ENCODE measurements around the gene PRAC2.

PRAC2 gene

GRCh38 chr17:48718227-48718760, 4.7 kb upstream of the PRAC2 start:
- peak overlapping the region; percentile 100 for H3K27ac ChIP-seq
- TF ChIP-seq CTCF (conservative IDR thresholded peaks at IDR 0.05) = no peak

GRCh38 chr17:48718761-48719641, 4.0 kb upstream of the PRAC2 start:
- no peak for TF ChIP-seq CTCF (conservative IDR thresholded peaks at IDR 0.05)
- peak overlapping the region; percentile 100 for H3K27ac ChIP-seq

- H3K27ac ChIP-seq = peak overlapping the region; percentile 100
Measured at GRCh38 chr17:48719642-48720265, 3.2 kb upstream of the PRAC2 start.

GRCh38 chr17:48720266-48721008, 2.5 kb upstream of the PRAC2 start:
- H3K27ac ChIP-seq = peak overlapping the region; percentile 100

More at GRCh38 chr17:48719642-48720265, 3.2 kb upstream of the PRAC2 start:
- TF ChIP-seq CTCF (conservative IDR thresholded peaks at IDR 0.05) = no peak

GRCh38 chr17:48721009-48721402, 2.0 kb upstream of the PRAC2 start:
- peak overlapping the region; percentile 100 for H3K27ac ChIP-seq
- no peak for TF ChIP-seq CTCF (conservative IDR thresholded peaks at IDR 0.05)

More at GRCh38 chr17:48720266-48721008, 2.5 kb upstream of the PRAC2 start:
- TF ChIP-seq CTCF (conservative IDR thresholded peaks at IDR 0.05) = 0 out of 2 replicates have a peak, but pooled peaks have one; percentile 8

GRCh38 chr17:48722201-48722907, 631 bp upstream of the PRAC2 start, which contains the start of gene PRAC1:
Gene PRAC1, minus strand, starts transcription at chr17:48722518. Its CDS starts 126 bp downstream, at chr17:48722392.
- peak within 1 kb of the TSS; percentile 100 for H3K27ac ChIP-seq
- TF ChIP-seq CTCF (conservative IDR thresholded peaks at IDR 0.05) = no peak

All from VCaP (cell line).